ENCODE results near the gene CDK17. TPM values are rescaled to one million over a fixed set of nuclear protein-coding genes. Genes with fewer than 3 reads are reported as not detected.

The CDK17 gene
- total and polyA plus RNA-seq, 9 of the 15 experiments (the other 6 are each of a cell fraction or from before 2014, with no cell fraction given): 4.8 to 39.3 (median 21.6) TPM

- Histone ChIP-seq H3K27me3 (ENCODE audit: control insufficient read depth in 2 of 2, insufficient read depth in 2 of 2, low read length in 2 of 2) (no peaks in the 10 kb centered on the region; a peak in 1 of 5 replicates), H2AFZ (ENCODE audit: low read depth, low read length) (no peak overlapping the region), H3K79me2 (ENCODE audit: control insufficient read depth, insufficient read depth, low read length) (no peaks in the 10 kb centered on the region), H3K9me1 (ENCODE audit: control insufficient read depth, insufficient read depth, low read length) (no peaks in the 10 kb centered on the region), H3K9me3 (replicated peaks; ENCODE audit: control insufficient read depth, insufficient read depth, low read depth, low read length) (no peaks in the 10 kb centered on the region), H3K9ac (ENCODE audit: insufficient read depth in 1 of 2, low read depth in 2 of 2, low read length in 2 of 2) (no peak overlapping the region), H4K20me1 (replicated peaks; ENCODE audit: control insufficient read depth, insufficient read depth, low read length) (no peaks in the 10 kb centered on the region), H3K4me2 (ENCODE audit: insufficient read depth, low read length) (no peak overlapping the region), H3K4me3 (no peak overlapping the region), H3K36me3 (ENCODE audit: control insufficient read depth, insufficient read depth, low read length) (no peaks in the 10 kb centered on the region), H3K27ac (ENCODE audit: extremely low read depth, low read depth, low read length) (no peak overlapping the region), H3K4me1 (replicated peaks in 1 of 2; ENCODE audit: control insufficient read depth in 2 of 2, insufficient read depth in 2 of 2, low read length in 2 of 2) (no peaks in the 10 kb centered on the region; a peak in 1 of 5 replicates)
- in situ Hi-C loops (cut with MboI) (no loop called here), intact Hi-C loops (cut with micrococcal nuclease) (no loop called here)
- POLR2A ChIA-PET: no interaction called here
- no peak for FAIRE-seq
- no peak for DNase-seq (ENCODE audit: extremely low read depth in 1 of 4, low spot score in 3 of 4)
- 63% methylated on average over 15 of the region's 15 CpGs for WGBS (ENCODE audit: insufficient coverage, low coverage, missing lambda C conversion rate)
- ATAC-seq: no peak
- CTCF ChIA-PET (ENCODE audit: low intra/inter-chr PET ratio): no interaction called here
- TF ChIP-seq ZNF384 (IDR thresholded peaks at IDR 0.05; ENCODE audit: low read depth, low read length) (no peak), RBM34 (IDR thresholded peaks at IDR 0.05; ENCODE audit: borderline replicate concordance, insufficient read depth, low read length) (no peak), FOXP1 (CRISPR knock-in tag; IDR thresholded peaks at IDR 0.05) (no peak), GTF2B (IDR thresholded peaks at IDR 0.05; ENCODE audit: extremely low read depth, insufficient read length) (no peak)
- no TSS peak for BruUV-seq (replicated peaks)
Observed at GRCh38 chr12:96233939-96234461, 166.2 kb downstream of the CDK17 start.

GRCh38 chr12:96233168-96233567 is 167.1 kb downstream of the CDK17 start:
- ATAC-seq: no peak
- H3K27ac ChIP-seq (ENCODE audit: extremely low read depth, low read depth, low read length): no peak overlapping the region
- H4K20me1 ChIP-seq (replicated peaks; ENCODE audit: control insufficient read depth, insufficient read depth, low read length): no peaks in the 10 kb centered on the region
- H3K9me1 ChIP-seq (ENCODE audit: control insufficient read depth, insufficient read depth, low read length): no peaks in the 10 kb centered on the region
- no peak overlapping the region for H2AFZ ChIP-seq (ENCODE audit: low read depth, low read length)
- H3K9ac ChIP-seq (ENCODE audit: insufficient read depth in 1 of 2, low read depth in 2 of 2, low read length in 2 of 2): no peak overlapping the region
- no peaks in the 10 kb centered on the region for H3K79me2 ChIP-seq (ENCODE audit: control insufficient read depth, insufficient read depth, low read length)
- H3K4me2 ChIP-seq (ENCODE audit: insufficient read depth, low read length): no peak overlapping the region
- no peaks in the 10 kb centered on the region for H3K36me3 ChIP-seq (ENCODE audit: control insufficient read depth, insufficient read depth, low read length)
- H3K4me1 ChIP-seq (replicated peaks in 1 of 2; ENCODE audit: control insufficient read depth in 2 of 2, insufficient read depth in 2 of 2, low read length in 2 of 2): no peaks in the 10 kb centered on the region; a peak in 1 of 5 replicates
- H3K9me3 ChIP-seq (replicated peaks; ENCODE audit: control insufficient read depth, insufficient read depth, low read depth, low read length): no peaks in the 10 kb centered on the region
- H3K4me3 ChIP-seq: no peak overlapping the region
- no peak for DNase-seq (ENCODE audit: extremely low read depth in 1 of 4, low spot score in 3 of 4)
- ChIA-PET POLR2A (interaction anchor here (1.5 kb wide), 1 partner anchor 10 kb away, joined by 4 read pairs; no protein-coding TSS in a partner anchor), CTCF (ENCODE audit: low intra/inter-chr PET ratio) (no interaction called here)
- no peaks in the 10 kb centered on the region; a peak in 1 of 5 replicates for H3K27me3 ChIP-seq (ENCODE audit: control insufficient read depth in 2 of 2, insufficient read depth in 2 of 2, low read length in 2 of 2)
- BruUV-seq (replicated peaks): no TSS peak
- 27% methylated on average over 7 of the region's 7 CpGs for WGBS (ENCODE audit: insufficient coverage, low coverage, missing lambda C conversion rate)
- FAIRE-seq: no peak
- in situ Hi-C loops (cut with MboI): no loop called here
- TF ChIP-seq TOE1 (IDR thresholded peaks at IDR 0.05; ENCODE audit: borderline replicate concordance) (no peak), TOE1 (CRISPR knock-in tag; IDR thresholded peaks at IDR 0.05; ENCODE audit: borderline replicate concordance, low read depth) (no peak), ARHGAP35 (IDR thresholded peaks at IDR 0.05; ENCODE audit: partially characterized antibody) (no peak)
- intact Hi-C loops (cut with micrococcal nuclease): no loop called here

All from K562 (cell line).